Measurements from ENCODE around the gene SPC24. TPM values are rescaled to one million over a fixed set of nuclear protein-coding genes. Genes with fewer than 3 reads are reported as not detected.
"Not testable (repeated sequence)": the region's sequence is repeated elsewhere in the genome, so short reads cannot be mapped to it uniquely, and the experiment has no call there.

SPC24 gene
- total RNA-seq, 1 donor from 2014 or later = 33.0 TPM

- DNase-seq (ENCODE audit: low read depth) = no peak
- no peak overlapping the region for H3K4me3 ChIP-seq (ENCODE audit: low read depth, low read length)
- TF ChIP-seq, protein P1, sequence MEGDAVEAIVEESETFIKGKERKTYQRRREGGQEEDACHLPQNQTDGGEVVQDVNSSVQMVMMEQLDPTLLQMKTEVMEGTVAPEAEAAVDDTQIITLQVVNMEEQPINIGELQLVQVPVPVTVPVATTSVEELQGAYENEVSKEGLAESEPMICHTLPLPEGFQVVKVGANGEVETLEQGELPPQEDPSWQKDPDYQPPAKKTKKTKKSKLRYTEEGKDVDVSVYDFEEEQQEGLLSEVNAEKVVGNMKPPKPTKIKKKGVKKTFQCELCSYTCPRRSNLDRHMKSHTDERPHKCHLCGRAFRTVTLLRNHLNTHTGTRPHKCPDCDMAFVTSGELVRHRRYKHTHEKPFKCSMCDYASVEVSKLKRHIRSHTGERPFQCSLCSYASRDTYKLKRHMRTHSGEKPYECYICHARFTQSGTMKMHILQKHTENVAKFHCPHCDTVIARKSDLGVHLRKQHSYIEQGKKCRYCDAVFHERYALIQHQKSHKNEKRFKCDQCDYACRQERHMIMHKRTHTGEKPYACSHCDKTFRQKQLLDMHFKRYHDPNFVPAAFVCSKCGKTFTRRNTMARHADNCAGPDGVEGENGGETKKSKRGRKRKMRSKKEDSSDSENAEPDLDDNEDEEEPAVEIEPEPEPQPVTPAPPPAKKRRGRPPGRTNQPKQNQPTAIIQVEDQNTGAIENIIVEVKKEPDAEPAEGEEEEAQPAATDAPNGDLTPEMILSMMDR (conservative IDR thresholded peaks at IDR 0.05; ENCODE audit: low read depth, low read length) = no peak
These were observed 55.5 kb downstream of the SPC24 start for GRCh38 chr19:11100049-11100448.

- H3K4me3 ChIP-seq (ENCODE audit: low read depth, low read length) = no peak overlapping the region
- TF ChIP-seq, protein P1 (conservative IDR thresholded peaks at IDR 0.05; ENCODE audit: low read depth, low read length) = no peak
- DNase-seq (ENCODE audit: low read depth) = no peak
These were observed 56.7 kb downstream of the SPC24 start for GRCh38 chr19:11098861-11099260.

DNA sequence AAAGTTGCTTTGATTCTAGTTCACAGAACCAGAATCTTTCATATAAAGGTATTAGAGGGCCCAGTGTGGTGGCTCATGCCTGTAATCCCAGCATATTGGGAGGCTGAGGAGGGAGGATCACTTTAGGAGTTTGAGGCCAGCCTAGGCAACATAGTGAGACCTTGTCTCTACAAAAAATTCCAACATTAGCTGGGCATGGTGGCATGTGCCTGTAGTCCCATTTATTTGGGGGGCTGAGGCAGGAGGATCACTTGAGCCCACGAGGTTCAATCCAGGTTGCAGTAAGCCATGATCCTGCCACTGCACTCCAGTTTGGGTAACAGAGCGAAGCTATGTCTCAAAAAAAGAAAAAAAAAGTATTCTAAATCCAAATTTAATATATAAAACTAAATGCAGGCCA, 57.3 kb downstream of the SPC24 start:
- TF ChIP-seq, protein P1 (conservative IDR thresholded peaks at IDR 0.05; ENCODE audit: low read depth, low read length) = no peak
- DNase-seq (ENCODE audit: low read depth) = no peak
- H3K4me3 ChIP-seq (ENCODE audit: low read depth, low read length) = no peak overlapping the region

GRCh38 chr19:11097367-11097766, 58.2 kb downstream of the SPC24 start:
- not testable (repeated sequence) for H3K4me3 ChIP-seq (ENCODE audit: low read depth, low read length); DNase-seq (ENCODE audit: low read depth)

DNA sequence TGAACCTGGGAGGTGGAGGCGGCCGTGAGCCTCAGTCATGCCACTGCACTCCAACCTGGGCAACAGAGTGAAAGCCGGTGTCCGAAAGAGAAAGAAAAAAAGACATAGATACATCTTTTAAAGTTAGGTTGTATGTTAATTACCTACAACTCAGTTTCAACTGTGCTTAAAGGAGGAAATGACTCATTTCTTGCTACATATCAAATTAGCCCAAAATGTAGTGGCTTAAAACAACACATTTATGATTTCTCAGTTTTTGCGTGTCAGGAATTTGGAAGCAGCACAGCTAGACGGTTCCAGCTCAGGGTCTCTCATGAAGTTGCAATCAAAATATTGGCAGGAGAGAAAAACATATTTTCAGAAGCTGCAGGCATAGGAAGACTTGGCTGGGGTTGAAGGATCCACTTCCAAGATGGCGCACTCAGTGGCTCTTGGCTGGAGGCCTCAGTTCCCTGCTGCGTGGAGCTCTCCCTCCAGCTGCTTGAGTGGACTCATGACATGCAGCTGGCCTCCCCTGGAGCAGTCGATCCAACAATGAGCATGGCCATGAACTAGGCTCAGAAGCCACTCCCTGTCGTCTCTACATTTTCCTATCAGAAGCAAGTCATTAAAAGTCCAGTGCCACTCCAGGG, 59.3 kb downstream of the SPC24 start:
- TF ChIP-seq, protein P1 (conservative IDR thresholded peaks at IDR 0.05; ENCODE audit: low read depth, low read length) = no peak
- H3K4me3 ChIP-seq (ENCODE audit: low read depth, low read length) = no peak overlapping the region
- DNase-seq (ENCODE audit: low read depth) = no peak

Other genes with a start within 250 kb of the SPC24 start
- 48.5 and 56.7 TPM in 2 replicates for gene YIPF2, start 227.1 kb downstream of the SPC24 start, total RNA-seq
- 45.3 and 50.2 TPM in 2 replicates for gene TIMM29, start 227.0 kb downstream of the SPC24 start, total RNA-seq
- 150 and 156 TPM in 2 replicates for gene SMARCA4, start 194.8 kb downstream of the SPC24 start, total RNA-seq
- 123 and 184 TPM in 2 replicates for gene LDLR, start 66.3 kb downstream of the SPC24 start, total RNA-seq
- gene KANK2, start 41.8 kb upstream of the SPC24 start, total RNA-seq = 78.3 and 94.0 TPM in 2 replicates
- gene ANGPTL8, start 83.8 kb upstream of the SPC24 start, total RNA-seq = not detected in 2 replicates
- gene DOCK6, start 106.7 kb upstream of the SPC24 start, total RNA-seq = 17.2 and 17.7 TPM in 2 replicates
- not detected in 2 replicates for gene TSPAN16, start 140.4 kb upstream of the SPC24 start, total RNA-seq
- gene RAB3D, start 183.9 kb upstream of the SPC24 start, total RNA-seq = 13.4 and 18.3 TPM in 2 replicates
- gene TMEM205, start 190.5 kb upstream of the SPC24 start, total RNA-seq = 226 and 228 TPM in 2 replicates
- gene CCDC159, start 190.7 kb upstream of the SPC24 start, total RNA-seq = 6.1 and 7.8 TPM in 2 replicates
- 1.3 and 6.2 TPM in 2 replicates for gene PLPPR2, start 199.7 kb upstream of the SPC24 start, total RNA-seq
- gene SWSAP1, start 218.9 kb upstream of the SPC24 start, total RNA-seq = 1.2 and 2.7 TPM in 2 replicates
- 4.3 and 5.2 TPM in 2 replicates for gene EPOR, start 228.5 kb upstream of the SPC24 start, total RNA-seq